Neutrophil (primary cell): ENCODE measurements around the gene GRIN2A.

ENCODE experiments used
- H3K27ac ChIP-seq: fragments of 200-600 bp; sonication (generic); 2 replicates; pipeline ENCODE4 v1.5.1; 2016; ENCODE audit warnings: mild to moderate bottlenecking, moderate library complexity
- H3K27me3 ChIP-seq: fragments of 200-600 bp; sonication (generic); 2 replicates; pipeline ENCODE4 v1.6.0; 2016; ENCODE audit warnings: mild to moderate bottlenecking
- H3K36me3 ChIP-seq: fragments of 200-600 bp; sonication (generic); 2 replicates; pipeline ENCODE4 v1.5.1; 2017
- H3K4me1 ChIP-seq, 2 experiments: fragments of 200-600 bp in 1 of 2; sonication (generic) in 1 of 2; 1 replicate in 1 of 2; 2 replicates in 1 of 2; pipeline versions ENCODE4 v1.5.1 to v1.6.1; 2013 to 2016; ENCODE audit warnings: low read depth in 1 of 2, low read length in 1 of 2, mild to moderate bottlenecking in 1 of 2, moderate library complexity in 1 of 2; ENCODE audit not compliant: control insufficient read depth in 1 of 2, insufficient read depth in 1 of 2
- H3K4me3 ChIP-seq, 2 experiments: fragments of 200-600 bp in 1 of 2; sonication (generic) in 1 of 2; 1 replicate in 1 of 2; 2 replicates in 1 of 2; pipeline ENCODE4 v1.5.1; 2013 to 2016; ENCODE audit warnings: low read depth in 1 of 2, low read length in 1 of 2, mild to moderate bottlenecking in 1 of 2, moderate library complexity in 1 of 2
- H3K9me3 ChIP-seq: fragments of 200-600 bp; sonication (generic); 2 replicates; pipeline ENCODE4 v1.5.1; 2016
- TF ChIP-seq, protein P1 (sequence below): fragments of 200-600 bp; sonication (generic); IDR thresholded peaks from 2 replicates; pipeline ENCODE4 v1.5.1; 2016; ENCODE audit warnings: antibody characterized with exemption

Gene GRIN2A

DNA sequence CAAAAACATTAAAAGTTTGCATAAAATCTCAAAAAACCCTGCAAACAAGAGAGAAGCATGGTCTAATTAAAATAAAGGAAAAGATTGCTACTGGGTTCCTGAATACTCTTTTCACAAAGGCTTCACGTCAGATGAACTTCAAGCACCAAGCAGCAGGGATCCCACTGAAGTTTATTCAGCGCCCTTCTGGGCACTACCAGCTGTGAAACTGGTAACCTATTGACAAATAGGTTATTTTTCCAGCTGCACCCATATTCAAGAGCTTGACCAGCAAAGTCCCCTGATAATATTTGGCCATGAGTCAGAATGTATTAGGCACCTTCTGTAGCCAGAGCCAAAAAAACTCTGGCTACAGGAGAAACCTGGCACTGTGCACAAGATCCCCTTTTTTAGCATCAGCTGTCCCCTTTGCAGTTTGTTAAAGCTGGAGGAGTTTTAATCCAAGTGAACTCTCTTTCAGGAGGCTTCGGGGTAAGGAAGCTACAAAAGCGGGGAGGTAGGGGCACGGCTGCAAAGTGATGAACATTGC is 60.3 kb downstream of the GRIN2A start:
- no peak overlapping the region for H3K4me3 ChIP-seq
- H3K4me1 ChIP-seq, result no peaks in the 10 kb centered on the region
- H3K36me3 ChIP-seq, result no peaks in the 10 kb centered on the region
- no peaks in the 10 kb centered on the region for H3K9me3 ChIP-seq
- TF ChIP-seq, protein P1, sequence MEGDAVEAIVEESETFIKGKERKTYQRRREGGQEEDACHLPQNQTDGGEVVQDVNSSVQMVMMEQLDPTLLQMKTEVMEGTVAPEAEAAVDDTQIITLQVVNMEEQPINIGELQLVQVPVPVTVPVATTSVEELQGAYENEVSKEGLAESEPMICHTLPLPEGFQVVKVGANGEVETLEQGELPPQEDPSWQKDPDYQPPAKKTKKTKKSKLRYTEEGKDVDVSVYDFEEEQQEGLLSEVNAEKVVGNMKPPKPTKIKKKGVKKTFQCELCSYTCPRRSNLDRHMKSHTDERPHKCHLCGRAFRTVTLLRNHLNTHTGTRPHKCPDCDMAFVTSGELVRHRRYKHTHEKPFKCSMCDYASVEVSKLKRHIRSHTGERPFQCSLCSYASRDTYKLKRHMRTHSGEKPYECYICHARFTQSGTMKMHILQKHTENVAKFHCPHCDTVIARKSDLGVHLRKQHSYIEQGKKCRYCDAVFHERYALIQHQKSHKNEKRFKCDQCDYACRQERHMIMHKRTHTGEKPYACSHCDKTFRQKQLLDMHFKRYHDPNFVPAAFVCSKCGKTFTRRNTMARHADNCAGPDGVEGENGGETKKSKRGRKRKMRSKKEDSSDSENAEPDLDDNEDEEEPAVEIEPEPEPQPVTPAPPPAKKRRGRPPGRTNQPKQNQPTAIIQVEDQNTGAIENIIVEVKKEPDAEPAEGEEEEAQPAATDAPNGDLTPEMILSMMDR, result no peak
- no peak overlapping the region for H3K27ac ChIP-seq
- peaks cover 13% of the 10 kb centered on the region for H3K27me3 ChIP-seq

DNA sequence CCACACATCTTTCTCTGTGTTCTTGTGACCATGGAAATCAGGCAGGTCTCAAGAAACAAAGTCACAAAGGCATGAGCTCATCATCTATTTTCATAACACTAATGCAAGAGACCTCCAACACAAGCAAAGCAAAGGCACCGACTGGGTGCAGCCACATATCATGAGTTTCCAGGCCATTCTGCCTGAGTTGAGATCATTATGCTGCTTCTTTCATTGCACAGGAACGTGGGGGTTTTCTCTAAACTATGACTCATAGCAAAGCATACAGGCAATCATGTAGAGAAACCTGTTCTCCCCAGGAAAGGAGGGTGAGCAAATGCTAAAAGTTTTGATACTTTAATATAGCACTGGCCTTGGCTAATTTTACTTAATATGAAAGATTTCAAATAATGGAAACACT is 60.7 kb downstream of the GRIN2A start:
- Histone ChIP-seq H3K27me3 (peaks cover 13% of the 10 kb centered on the region), H3K4me3 (no peak overlapping the region), H3K9me3 (no peaks in the 10 kb centered on the region), H3K27ac (no peak overlapping the region), H3K4me1 (no peaks in the 10 kb centered on the region), H3K36me3 (no peaks in the 10 kb centered on the region)
- TF ChIP-seq, protein P1, result no peak

DNA sequence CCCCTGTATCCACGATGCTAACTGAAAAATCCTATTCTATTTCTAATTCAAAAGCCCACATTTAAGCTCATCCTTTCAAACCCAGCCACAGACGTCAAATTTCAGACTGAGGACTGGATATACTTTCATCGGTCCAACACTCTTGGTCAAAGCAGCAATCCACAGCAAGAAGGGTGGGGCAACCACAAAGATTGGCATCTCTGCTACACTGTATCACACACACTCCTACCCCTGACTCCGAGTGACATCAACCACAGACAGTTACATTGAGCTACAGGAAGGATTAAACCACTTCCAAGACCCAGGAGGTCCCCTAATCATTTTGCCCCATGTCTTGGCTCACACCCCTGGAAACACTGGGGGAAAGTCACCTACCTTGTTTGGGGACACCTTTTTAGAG is 61.3 kb downstream of the GRIN2A start:
- Histone ChIP-seq H3K4me1 (no peaks in the 10 kb centered on the region), H3K9me3 (no peaks in the 10 kb centered on the region), H3K36me3 (no peaks in the 10 kb centered on the region), H3K27ac (no peak overlapping the region), H3K4me3 (no peak overlapping the region), H3K27me3 (peaks cover 13% of the 10 kb centered on the region)
- TF ChIP-seq, protein P1, result no peak

DNA sequence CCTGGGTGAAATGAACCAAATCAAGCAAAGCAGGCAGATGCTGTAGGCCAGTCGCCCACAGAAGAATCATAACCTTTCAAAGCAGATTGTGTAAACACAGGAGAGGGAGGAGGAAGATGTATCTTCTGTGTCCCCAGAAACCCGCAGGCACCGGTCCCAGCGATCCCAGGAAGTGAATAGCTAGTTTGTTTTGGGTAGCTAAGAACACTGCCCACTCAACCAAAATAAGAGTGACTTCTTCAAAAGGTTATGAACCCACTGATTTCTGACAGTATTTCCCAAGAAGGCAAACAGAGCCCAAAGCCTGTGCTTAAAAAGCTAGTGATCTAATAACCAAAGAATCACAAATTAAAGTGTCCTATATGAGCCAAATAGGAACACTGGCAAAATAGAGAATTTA is 67.8 kb downstream of the GRIN2A start:
- no peaks in the 10 kb centered on the region for H3K9me3 ChIP-seq

DNA sequence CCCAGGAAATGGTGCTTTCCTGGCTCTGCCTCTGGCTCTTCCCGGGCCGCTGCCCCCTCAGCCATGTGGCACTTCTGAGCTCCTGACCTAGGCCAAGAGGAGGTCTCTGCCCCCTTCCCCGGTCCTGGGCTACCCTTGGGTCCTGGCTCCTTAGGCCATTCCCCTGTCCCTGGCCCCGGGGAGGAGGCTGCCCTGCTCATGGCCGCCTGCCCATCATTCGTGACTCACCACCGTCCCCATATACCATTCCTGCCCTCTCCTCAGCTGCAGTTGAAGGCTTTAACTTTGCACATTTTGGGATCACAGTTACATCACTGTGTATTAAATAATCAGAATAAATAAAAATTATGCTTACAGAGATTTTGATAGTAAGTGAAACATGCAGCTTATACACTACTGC is 69.0 kb downstream of the GRIN2A start:
- no peaks in the 10 kb centered on the region for H3K36me3 ChIP-seq
- no peaks in the 10 kb centered on the region for H3K4me1 ChIP-seq
- no peak overlapping the region for H3K4me3 ChIP-seq
- H3K27me3 ChIP-seq, result no peaks in the 10 kb centered on the region
- no peak overlapping the region for H3K27ac ChIP-seq
- TF ChIP-seq, protein P1, result no peak
- H3K9me3 ChIP-seq, result no peaks in the 10 kb centered on the region

More for the DNA sequence above, 67.8 kb downstream of the GRIN2A start:
- H3K27me3 ChIP-seq, result no peaks in the 10 kb centered on the region
- H3K36me3 ChIP-seq, result no peaks in the 10 kb centered on the region
- no peaks in the 10 kb centered on the region for H3K4me1 ChIP-seq
- H3K27ac ChIP-seq, result no peak overlapping the region
- H3K4me3 ChIP-seq, result no peak overlapping the region
- TF ChIP-seq, protein P1, result no peak

DNA sequence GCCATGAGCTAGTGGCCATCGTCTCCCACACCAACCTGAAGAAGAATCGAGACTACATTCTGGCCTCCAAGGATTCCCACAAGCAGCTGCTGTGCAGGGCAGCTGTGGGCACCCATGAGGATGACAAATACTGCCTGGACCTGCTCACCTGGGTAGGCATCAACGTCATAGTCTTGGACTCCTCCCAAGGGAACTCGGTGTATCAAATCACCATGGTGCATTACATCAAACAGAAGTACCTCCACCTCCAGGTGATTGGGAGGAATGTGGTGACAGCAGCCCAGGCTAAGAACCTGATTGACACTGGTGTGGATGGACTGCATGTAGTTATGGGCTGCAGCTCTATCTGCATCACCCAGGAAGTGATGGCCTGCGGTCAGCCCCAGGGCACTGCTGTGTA is 70.2 kb downstream of the GRIN2A start:
- no peaks in the 10 kb centered on the region for H3K9me3 ChIP-seq
- no peak overlapping the region for H3K27ac ChIP-seq
- TF ChIP-seq, protein P1, result no peak
- no peaks in the 10 kb centered on the region for H3K4me1 ChIP-seq
- H3K4me3 ChIP-seq, result no peak overlapping the region
- no peaks in the 10 kb centered on the region for H3K36me3 ChIP-seq
- H3K27me3 ChIP-seq, result no peaks in the 10 kb centered on the region
